ENCODE measurements around the gene CCN5.

The CCN5 gene

DNA sequence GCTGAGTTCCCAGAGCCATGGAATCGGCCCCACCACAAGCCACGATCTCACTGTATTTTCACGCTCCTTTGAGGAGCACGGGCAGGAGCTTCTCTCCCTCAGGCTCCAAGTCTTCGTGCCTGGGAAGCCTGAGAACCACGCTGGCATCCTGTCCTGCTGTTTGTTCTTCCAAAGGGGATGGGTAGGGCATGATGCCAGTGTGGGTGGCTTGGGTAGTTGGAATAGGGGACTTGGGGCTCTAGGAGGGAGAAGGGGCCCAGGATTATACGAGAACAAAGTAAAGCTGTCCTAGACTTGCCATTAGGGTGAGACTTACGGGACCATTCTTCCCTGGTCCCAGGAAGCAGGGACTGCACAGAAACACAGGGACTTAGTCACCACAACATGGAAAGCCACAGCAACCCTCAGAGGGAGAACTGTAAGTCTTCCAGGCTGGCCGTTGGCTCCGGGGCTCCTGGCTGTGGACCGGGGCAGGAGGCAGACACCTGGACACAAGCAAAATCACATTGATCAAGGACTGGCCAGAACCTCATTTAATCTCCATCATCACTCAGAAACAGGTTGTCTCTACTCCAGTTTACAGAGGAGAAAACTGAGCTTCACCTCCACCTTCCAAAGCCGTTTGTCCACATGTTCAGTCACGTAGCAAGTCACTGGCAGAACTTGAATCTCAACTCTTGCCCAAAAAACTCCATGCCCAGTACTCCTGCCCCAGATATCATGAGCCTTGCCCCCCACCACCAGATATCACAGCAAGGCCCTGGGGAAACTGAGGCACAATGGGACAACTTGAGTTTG, 1.3 kb downstream of the CCN5 start:
- DNase-seq = no peak

DNA sequence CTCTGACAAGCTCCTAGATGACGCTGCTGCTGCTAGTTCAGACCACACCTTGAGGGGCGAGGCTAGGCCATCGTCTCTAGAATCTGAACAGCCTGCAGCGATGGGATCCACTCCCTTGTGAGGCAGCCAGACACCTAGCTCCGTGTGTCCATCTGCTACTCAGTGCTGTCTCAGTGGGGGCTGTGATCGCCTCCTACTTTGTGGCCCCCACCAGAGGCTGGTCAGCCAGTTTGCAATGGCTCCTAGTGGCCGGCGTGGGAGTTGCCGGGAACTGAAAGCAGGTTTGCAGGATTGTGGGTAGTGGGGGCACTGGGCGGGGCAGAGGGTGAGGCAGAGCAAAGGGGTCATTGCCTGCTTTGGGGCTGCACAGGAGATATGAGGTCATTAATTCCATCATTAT, 2.8 kb downstream of the CCN5 start:
- no peak for DNase-seq

- DNase-seq = no peak
Measured at GRCh38 chr20:44719841-44720240, 4.7 kb downstream of the CCN5 start.

DNA sequence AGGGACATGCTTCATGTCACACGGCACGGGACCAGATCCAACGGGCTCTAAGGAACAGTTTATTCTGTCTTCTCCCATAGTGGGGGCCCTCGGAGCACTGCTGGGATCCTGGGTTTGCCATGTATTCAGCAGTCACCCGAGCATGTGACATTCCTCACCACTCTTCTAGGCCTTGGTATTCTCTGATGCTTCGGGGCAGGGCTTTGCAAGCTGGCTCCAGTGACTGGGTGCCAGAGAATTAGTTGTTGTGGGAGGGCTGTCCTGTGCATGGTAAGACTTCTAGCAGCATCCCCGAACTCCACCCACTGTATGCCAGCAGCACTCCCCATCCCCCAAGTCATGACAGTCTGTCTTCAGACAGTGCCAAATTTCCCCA, 5.4 kb downstream of the CCN5 start:
- no peak for DNase-seq

- no peak for DNase-seq
Measured at GRCh38 chr20:44720997-44721784, 6.0 kb downstream of the CCN5 start.

DNA sequence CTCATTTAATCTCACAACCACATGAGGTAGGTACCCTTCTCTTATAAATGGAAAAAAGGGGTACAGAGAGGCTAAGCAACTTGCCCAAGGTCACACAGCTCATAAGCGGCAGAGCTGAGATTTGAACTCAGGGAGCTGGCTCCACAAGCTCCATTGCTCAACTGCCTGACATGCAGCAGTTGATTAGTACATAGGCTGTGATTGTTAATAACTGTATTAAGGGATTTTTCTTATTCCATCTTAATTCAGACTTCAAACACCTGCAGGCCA, 6.6 kb downstream of the CCN5 start:
- DNase-seq = no peak

GRCh38 chr20:44722990-44723389, 7.8 kb downstream of the CCN5 start:
- DNase-seq = no peak

DNA sequence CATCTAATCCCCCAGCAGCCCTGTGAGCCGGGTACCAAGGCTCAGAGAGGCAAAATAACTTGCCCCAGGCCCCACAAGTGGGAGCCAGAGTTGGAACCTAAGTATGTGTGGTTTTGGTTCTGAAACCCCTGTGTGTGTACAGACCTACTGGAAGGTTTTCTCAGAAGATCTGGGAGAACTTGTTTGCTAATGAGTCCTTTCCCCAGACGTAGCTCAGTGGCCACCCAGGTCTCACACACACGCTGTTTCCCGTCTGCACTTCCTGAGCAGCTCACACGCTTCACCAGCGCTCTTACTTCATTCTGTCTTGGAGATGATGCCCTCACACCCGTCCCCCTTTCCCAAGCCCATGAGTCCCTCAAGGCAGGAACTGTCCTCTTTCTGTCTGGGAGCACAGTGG, 8.2 kb downstream of the CCN5 start:
- no peak for DNase-seq

- no peak for DNase-seq
Measured at GRCh38 chr20:44723798-44724362, 8.7 kb downstream of the CCN5 start.

DNA sequence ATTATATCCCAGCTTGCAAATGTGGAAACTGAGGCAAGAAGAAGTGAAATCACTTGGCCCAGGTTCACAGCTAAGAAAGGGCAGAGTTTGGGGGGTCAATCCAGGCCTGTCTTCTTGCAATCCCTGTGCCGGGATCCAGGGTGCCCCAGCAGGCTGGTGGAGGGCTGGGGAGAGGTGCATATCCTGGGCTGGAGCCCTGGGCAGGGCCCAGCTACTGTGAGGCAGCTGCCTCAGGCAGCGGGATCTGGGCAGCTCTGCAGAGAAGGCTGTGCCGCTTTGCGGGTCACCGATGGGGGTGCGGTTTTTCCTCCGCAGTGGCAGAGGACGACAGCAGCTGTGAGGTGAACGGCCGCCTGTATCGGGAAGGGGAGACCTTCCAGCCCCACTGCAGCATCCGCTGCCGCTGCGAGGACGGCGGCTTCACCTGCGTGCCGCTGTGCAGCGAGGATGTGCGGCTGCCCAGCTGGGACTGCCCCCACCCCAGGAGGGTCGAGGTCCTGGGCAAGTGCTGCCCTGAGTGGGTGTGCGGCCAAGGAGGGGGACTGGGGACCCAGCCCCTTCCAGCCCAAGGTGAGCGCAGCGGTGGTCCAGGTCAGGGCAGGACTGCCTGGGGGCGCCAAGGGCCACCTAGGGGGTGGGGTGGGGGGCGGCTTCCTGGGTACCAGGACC, 9.4 kb downstream of the CCN5 start:
- no peak for DNase-seq

DNA sequence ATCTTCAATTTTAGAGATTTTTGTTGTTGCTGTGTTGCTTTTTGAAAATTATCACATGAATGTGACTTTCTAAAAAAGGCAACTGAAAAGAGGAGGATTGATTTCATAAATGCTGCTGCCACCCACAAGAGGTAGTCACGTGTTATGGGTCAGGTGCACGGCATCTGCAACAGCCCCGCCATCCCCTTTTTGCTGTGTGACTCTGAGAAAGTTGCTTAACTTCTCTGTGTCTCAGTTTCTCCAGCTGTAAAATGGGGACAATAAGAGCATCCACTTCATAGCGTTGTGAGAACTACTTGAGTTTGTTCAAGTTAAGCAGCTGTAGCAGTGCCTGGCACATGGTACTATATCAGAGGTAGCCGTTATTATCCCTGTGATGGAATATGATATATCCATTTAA, 10.7 kb downstream of the CCN5 start:
- no peak for DNase-seq

DNA sequence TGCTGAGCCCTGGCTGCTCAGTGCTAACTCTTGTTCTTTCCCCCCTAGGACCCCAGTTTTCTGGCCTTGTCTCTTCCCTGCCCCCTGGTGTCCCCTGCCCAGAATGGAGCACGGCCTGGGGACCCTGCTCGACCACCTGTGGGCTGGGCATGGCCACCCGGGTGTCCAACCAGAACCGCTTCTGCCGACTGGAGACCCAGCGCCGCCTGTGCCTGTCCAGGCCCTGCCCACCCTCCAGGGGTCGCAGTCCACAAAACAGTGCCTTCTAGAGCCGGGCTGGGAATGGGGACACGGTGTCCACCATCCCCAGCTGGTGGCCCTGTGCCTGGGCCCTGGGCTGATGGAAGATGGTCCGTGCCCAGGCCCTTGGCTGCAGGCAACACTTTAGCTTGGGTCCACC, 11.9 kb downstream of the CCN5 start:
- DNase-seq = no peak

DNA sequence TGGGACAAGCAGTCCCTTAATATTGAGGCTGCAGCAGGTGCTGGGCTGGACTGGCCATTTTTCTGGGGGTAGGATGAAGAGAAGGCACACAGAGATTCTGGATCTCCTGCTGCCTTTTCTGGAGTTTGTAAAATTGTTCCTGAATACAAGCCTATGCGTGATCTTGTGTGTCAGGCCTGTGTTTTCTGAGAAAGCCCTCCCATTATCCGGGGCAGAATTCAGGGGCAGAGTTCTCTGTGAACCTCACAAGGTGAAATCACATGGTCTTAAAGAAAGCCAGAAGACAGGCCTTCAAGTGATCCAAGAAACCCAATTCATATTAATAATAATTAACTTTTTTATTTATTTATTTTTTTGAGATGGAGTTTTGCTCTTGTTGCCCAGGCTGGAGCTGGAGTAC, 12.5 kb downstream of the CCN5 start:
- no peak for DNase-seq

DNA sequence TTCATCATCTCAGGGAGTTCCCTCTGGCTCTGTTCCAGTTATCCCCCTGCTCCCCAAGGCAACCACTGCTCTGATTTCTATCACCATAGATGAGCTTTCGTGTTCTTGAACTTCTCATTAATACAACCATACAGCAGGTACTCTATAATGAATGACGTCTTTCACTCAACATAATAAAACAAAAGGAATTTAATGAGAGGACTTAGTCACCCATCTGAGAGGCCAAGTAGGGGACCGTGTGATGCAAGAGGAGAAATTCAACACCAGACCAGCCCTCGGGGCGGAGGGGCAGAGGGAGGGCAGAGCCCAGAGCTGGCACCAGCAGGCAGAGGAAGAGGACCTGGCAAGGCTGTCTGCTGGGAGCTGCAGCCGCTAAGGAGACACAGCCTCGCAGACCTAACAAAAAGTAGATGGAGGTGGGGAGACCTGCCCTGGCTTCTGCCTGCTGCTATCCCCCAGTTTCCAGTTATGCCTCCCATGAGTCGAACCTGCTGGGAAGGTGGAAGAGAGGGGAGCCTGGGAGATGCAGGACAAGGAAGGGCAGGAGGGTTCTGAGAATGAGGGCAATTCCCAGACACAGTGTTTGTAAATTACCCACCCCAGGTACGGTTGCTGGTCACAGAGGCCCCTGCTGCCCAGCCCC, 13.8 kb downstream of the CCN5 start:
- DNase-seq = no peak

- no peak for DNase-seq
Measured at GRCh38 chr20:44730441-44730840, 15.3 kb downstream of the CCN5 start.

GRCh38 chr20:44731657-44732056, 16.5 kb downstream of the CCN5 start:
- no peak for DNase-seq

DNA sequence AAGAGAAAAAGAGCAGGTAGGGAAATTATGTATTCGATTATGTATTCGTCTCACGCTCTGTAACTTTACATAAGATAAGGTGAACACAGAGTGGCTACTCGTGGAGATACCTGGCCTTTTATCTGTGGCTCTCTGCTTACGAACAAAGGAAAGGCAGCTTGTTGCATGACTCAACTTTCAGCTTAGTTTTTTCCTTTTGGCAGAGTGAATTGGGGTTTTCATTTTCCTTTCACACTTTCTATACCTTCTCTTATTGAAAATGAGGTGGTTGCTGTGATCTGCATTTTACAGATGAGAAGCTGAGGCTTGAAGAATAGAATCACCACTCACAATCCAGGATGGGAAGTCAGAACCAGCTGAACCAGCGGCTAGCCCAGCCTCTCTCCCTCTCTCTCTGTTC, 17.2 kb downstream of the CCN5 start:
- DNase-seq = no peak

- DNase-seq = peak; percentile 43 to 44
Measured at GRCh38 chr20:44733341-44734069, 18.3 kb downstream of the CCN5 start.

- no peak for DNase-seq
Measured at GRCh38 chr20:44734938-44735337, 19.8 kb downstream of the CCN5 start.

GRCh38 chr20:44735816-44736169, 20.6 kb downstream of the CCN5 start:
- DNase-seq = no peak

DNA sequence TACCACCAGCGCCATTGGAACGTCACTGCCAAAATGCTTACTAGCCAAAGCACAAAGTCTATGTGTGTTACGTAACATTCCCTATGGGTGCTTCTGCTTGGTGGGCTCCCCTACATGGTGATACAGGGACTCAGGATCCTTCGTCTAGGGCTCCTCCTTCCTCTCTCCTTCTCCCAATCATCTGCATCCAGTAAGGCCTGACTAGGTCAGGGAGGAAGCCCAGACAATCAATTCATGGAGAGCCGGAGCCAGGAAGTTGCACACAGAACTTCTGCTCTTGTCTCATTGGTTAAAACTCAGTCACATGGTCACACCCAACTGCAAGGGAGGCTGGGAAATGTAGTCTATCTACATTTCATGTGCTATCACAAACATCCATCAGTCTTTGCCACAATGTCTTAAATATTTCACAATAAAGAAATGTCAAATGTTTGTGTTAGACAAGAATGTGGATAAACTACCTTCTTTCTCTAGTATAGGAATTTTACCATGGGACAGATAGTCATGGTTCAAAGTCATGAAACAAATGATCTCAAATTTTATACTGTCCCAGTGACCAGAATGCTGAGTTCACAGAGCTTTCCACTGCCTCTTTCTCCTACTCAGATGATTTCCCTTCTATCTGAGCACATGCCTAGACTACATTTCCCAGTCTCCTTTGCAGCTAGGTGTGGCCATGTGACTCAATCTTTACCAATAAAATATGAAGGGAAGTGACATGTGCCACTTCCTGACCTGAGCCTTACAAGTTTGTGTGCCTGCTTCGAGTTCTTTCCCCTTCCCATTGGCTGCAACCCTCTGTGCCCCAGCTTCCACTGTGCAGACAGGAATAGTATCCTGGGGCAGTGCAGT, 21.2 kb downstream of the CCN5 start:
- no peak for DNase-seq

DNA sequence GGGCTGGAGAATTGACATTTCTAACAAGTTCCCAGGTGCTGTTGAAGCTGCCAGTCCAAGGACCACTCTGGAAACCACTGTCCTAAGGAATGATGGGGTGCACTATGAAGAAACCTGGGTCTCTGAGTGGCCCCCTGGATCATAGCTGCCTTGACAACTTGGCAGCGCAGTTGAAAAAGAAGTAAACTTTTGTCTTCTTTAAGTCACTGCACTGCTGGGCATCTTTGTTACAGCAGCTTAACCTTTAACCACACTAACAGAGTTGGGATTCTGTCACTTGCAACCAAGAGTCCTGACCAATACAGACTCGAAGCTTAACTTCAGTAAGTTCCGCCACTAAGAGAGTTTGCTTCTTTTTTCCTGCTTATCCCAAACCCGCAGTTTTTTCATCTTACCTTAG, 21.9 kb downstream of the CCN5 start:
- DNase-seq = no peak
